MM.1S (cell line): ENCODE results near the gene MYOZ3.

Experiments used
- DNase-seq: peaks from one replicate; pipeline ENCODE4 v3.0.0-alpha.2; 2015
- H2AFZ ChIP-seq: fragments of 300-600 bp; sonication (generic); 2 replicates; pipeline ENCODE4 v1.6.0; 2016; ENCODE audit warnings: antibody characterized with exemption, low read length
- H3F3A ChIP-seq: fragments of 300-600 bp; sonication (generic); 2 replicates; pipeline ENCODE4 v1.6.1; 2016; ENCODE audit warnings: mild to moderate bottlenecking, antibody characterized with exemption, low read length, moderate library complexity, mixed read lengths; ENCODE audit not compliant: insufficient read depth
- H3K27ac ChIP-seq: fragments of 300-600 bp; sonication (generic); 2 replicates; pipeline ENCODE4 v1.5.1; 2016; ENCODE audit warnings: mild to moderate bottlenecking, low read length
- H3K27me3 ChIP-seq: fragments of 300-600 bp; sonication (generic); replicated peaks from 2 replicates; pipeline ENCODE4 v1.6.0; 2016; ENCODE audit warnings: low read length; ENCODE audit not compliant: insufficient read depth
- H3K36me3 ChIP-seq: fragments of 300-600 bp; sonication (generic); replicated peaks from 2 replicates; pipeline ENCODE4 v1.6.1; 2016; ENCODE audit warnings: mild to moderate bottlenecking, low read length, mixed read lengths; ENCODE audit not compliant: insufficient read depth
- H3K4me1 ChIP-seq: fragments of 300-600 bp; sonication (generic); 2 replicates; pipeline ENCODE4 v1.6.1; 2016; ENCODE audit warnings: low read length, mixed read lengths
- H3K4me2 ChIP-seq: fragments of 300-600 bp; sonication (generic); 2 replicates; pipeline ENCODE4 v1.6.0; 2016; ENCODE audit warnings: low read depth, low read length
- H3K4me3 ChIP-seq: fragments of 300-600 bp; sonication (generic); 2 replicates; pipeline ENCODE4 v1.5.1; 2016; ENCODE audit warnings: low read length, mixed read lengths
- H3K79me2 ChIP-seq: fragments of 300-600 bp; sonication (generic); 2 replicates; pipeline ENCODE4 v1.6.1; 2016; ENCODE audit warnings: mixed run types, low read length, mixed read lengths
- H3K9ac ChIP-seq: fragments of 300-600 bp; sonication (generic); 2 replicates; pipeline ENCODE4 v1.6.1; 2016; ENCODE audit warnings: low read length, mixed read lengths
- H3K9me2 ChIP-seq: fragments of 300-600 bp; sonication (generic); replicated peaks from 2 replicates; pipeline ENCODE4 v1.6.1; 2016; ENCODE audit warnings: mild to moderate bottlenecking, low read length, mixed read lengths; ENCODE audit not compliant: insufficient read depth
- H3K9me3 ChIP-seq: fragments of 300-600 bp; sonication (generic); replicated peaks from 2 replicates; pipeline ENCODE4 v1.6.1; 2016; ENCODE audit warnings: mild to moderate bottlenecking, low read length, mixed read lengths; ENCODE audit not compliant: insufficient read depth
- H4K20me1 ChIP-seq: fragments of 300-600 bp; sonication (generic); 2 replicates; pipeline ENCODE4 v1.6.1; 2016; ENCODE audit warnings: mild to moderate bottlenecking, low read length, moderate library complexity, mixed read lengths; ENCODE audit not compliant: insufficient read depth
- EZH2 ChIP-seq: fragments of 300-600 bp; sonication (generic); optimal IDR thresholded peaks from 2 replicates; pipeline ENCODE3; 2017; ENCODE audit warnings: low read depth, mild to moderate bottlenecking, antibody characterized with exemption, low read length, mixed read lengths
- EZH2phosphoT487 ChIP-seq: fragments of 300-600 bp; sonication (generic); IDR thresholded peaks from 2 replicates; pipeline ENCODE4 v1.6.1; 2018; ENCODE audit warnings: antibody characterized with exemption, low read length
- TF ChIP-seq, protein P1 (sequence below): fragments of 300-600 bp; sonication (generic); IDR thresholded peaks from 2 replicates; pipeline ENCODE4 v1.5.1; 2016; ENCODE audit warnings: antibody characterized with exemption, low read length, mixed read lengths

MYOZ3 gene

DNA sequence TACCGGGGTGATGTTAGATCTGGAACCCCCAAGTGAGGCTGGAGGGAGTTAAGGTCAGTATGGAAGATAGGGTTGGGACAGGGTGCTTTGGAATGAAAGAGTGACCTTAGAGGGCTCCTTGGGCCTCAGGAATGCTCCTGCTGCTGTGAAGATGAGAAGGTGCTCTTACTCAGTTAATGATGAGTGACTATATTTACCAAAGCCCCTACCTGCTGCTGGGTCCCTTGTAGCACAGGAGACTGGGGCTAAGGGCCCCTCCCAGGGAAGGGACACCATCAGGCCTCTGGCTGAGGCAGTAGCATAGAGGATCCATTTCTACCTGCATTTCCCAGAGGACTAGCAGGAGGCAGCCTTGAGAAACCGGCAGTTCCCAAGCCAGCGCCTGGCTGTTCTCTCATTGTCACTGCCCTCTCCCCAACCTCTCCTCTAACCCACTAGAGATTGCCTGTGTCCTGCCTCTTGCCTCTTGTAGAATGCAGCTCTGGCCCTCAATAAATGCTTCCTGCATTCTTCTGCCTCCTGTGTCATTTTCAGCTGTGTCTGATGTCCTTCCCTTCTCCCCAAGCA, 2.3 kb upstream of the MYOZ3 start:
- Histone ChIP-seq H2AFZ (no peak overlapping the region), H3K27ac (no peak overlapping the region), H3K79me2 (no peaks in the 10 kb centered on the region), H4K20me1 (no peaks in the 10 kb centered on the region), H3K9me3 (no peaks in the 10 kb centered on the region), H3K27me3 (peaks cover 11% of the 10 kb centered on the region), H3K9ac (no peak overlapping the region), H3K9me2 (no peaks in the 10 kb centered on the region), H3K4me3 (no peak overlapping the region), H3F3A (no peaks in the 10 kb centered on the region), H3K4me2 (no peak overlapping the region), H3K4me1 (no peaks in the 10 kb centered on the region), H3K36me3 (no peaks in the 10 kb centered on the region)
- TF ChIP-seq, protein P1, sequence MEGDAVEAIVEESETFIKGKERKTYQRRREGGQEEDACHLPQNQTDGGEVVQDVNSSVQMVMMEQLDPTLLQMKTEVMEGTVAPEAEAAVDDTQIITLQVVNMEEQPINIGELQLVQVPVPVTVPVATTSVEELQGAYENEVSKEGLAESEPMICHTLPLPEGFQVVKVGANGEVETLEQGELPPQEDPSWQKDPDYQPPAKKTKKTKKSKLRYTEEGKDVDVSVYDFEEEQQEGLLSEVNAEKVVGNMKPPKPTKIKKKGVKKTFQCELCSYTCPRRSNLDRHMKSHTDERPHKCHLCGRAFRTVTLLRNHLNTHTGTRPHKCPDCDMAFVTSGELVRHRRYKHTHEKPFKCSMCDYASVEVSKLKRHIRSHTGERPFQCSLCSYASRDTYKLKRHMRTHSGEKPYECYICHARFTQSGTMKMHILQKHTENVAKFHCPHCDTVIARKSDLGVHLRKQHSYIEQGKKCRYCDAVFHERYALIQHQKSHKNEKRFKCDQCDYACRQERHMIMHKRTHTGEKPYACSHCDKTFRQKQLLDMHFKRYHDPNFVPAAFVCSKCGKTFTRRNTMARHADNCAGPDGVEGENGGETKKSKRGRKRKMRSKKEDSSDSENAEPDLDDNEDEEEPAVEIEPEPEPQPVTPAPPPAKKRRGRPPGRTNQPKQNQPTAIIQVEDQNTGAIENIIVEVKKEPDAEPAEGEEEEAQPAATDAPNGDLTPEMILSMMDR, result no peak
- TF ChIP-seq EZH2, result no peak
- no peak for TF ChIP-seq EZH2phosphoT487
- DNase-seq, result no peak

DNA sequence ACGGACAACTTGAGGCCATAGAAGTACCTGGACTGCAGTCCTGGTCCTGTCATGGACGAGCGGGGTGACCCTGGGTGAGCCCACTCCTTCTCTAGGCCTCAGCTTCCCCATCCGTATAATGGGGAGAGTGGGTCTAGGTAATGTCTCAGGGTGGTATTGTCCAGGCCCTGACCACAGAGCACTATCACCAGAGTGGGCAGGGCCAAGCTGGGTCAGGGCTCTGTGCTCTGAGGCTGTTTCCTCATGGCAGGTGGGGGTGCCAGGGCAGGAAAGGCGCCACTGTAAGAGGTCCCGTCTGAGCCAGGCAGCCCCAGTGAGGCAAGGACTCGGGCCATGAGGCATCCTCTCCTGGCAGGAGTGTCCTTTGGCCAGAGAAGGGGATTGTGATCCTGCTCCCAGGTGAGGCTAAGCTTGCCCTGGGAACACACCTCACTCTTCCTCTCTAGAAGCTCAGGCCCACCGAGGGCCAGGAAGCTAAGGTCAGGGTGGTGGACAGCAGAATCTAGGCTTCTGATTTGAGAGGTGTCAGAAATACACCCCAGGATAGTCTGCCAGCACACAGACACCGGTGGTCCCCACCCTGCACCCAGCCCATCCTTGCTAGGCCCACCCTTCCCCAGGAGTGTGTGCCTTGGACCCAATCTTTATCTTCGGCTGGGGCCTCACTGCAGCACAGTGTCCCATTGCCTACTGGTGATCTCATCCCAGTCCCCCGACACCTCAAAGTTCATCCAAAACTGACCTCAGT, 1.5 kb upstream of the MYOZ3 start:
- H3K4me1 ChIP-seq, result no peaks in the 10 kb centered on the region
- H3K4me2 ChIP-seq, result no peak overlapping the region
- H3K79me2 ChIP-seq, result no peaks in the 10 kb centered on the region
- no peaks in the 10 kb centered on the region for H3K36me3 ChIP-seq
- no peak overlapping the region for H2AFZ ChIP-seq
- H3K9me3 ChIP-seq, result no peaks in the 10 kb centered on the region
- TF ChIP-seq, protein P1, result no peak
- no peak for TF ChIP-seq EZH2
- TF ChIP-seq EZH2phosphoT487, result no peak
- no peaks in the 10 kb centered on the region for H4K20me1 ChIP-seq
- H3K4me3 ChIP-seq, result no peak overlapping the region
- H3K9me2 ChIP-seq, result no peaks in the 10 kb centered on the region
- no peak overlapping the region for H3K27ac ChIP-seq
- H3K27me3 ChIP-seq, result peaks cover 5% of the 10 kb centered on the region; the same call in 1 of the 2 replicates
- DNase-seq, result no peak
- H3F3A ChIP-seq, result no peaks in the 10 kb centered on the region
- H3K9ac ChIP-seq, result no peak overlapping the region

DNA sequence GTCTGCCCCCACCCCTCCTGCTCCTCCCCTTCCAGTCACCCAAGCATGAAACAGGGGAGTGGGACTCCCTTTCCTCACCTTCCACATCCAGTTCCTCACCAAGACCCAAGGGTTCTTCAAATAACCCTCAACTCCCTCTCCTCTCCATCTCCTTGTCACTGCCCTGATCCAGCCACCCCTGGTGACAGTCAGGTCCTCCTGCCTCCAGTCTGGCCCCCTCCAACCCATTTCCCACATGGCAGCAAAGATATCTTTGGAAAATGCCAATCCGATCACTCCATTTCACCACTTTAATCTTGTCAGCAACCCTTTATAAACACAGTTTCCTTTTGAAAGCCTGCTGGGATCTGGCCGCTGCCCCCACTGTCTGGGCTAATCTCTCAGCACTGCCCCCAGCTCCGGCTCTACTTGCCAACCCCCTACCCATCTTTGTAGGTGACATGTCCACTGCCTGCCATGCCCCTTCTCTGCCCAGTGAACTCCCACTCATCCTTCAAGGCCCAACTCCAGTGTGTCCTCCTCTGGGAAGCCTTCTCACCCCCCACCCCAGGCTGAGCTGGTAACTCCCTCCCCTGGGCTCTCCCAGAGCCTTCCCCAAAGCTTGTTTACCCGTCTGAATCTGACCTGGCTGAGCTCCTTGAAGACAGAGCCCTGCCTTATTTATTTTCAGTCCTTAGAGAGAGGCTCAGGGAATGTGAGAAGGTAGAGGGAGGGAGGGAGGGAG, 781 bp upstream of the MYOZ3 start:
- H3K4me2 ChIP-seq, result no peak overlapping the region
- peaks cover 5% of the 10 kb centered on the region; the same call in 1 of the 2 replicates for H3K27me3 ChIP-seq
- no peaks in the 10 kb centered on the region for H3F3A ChIP-seq
- no peaks in the 10 kb centered on the region for H3K9me2 ChIP-seq
- no peaks in the 10 kb centered on the region for H3K36me3 ChIP-seq
- no peak overlapping the region for H2AFZ ChIP-seq
- no peaks in the 10 kb centered on the region for H4K20me1 ChIP-seq
- H3K9ac ChIP-seq, result no peak overlapping the region
- H3K27ac ChIP-seq, result no peak overlapping the region
- DNase-seq, result no peak
- H3K79me2 ChIP-seq, result no peaks in the 10 kb centered on the region
- no peak overlapping the region for H3K4me3 ChIP-seq
- no peaks in the 10 kb centered on the region for H3K9me3 ChIP-seq
- H3K4me1 ChIP-seq, result no peaks in the 10 kb centered on the region
- TF ChIP-seq EZH2 (no peak), EZH2phosphoT487 (no peak)
- TF ChIP-seq, protein P1, result no peak
